ENCODE results near the gene CCDC200. TPM values are rescaled to one million over a fixed set of nuclear protein-coding genes. Genes with fewer than 3 reads are reported as not detected.
A peak's percentile ranks its signal among the peaks of the same experiment; 100 is the strongest.

CCDC200 gene
- total and polyA plus RNA-seq, 2 of the 13 experiments (the other 11 are each of a cell fraction or from before 2014, with no cell fraction given) = not detected

- TF ChIP-seq ZNF576 (CRISPR knock-in tag; IDR thresholded peaks at IDR 0.05) (no peak), SOX5 (CRISPR knock-in tag; IDR thresholded peaks at IDR 0.05; ENCODE audit: borderline replicate concordance) (peak; percentile 86), ZNF687 (CRISPR knock-in tag; IDR thresholded peaks at IDR 0.05) (peak; percentile 94), ZNF275 (CRISPR knock-in tag; IDR thresholded peaks at IDR 0.05; ENCODE audit: borderline replicate concordance) (0 out of 2 replicates have a peak, but pooled peaks have one; percentile 63), FOXM1 (CRISPR knock-in tag; IDR thresholded peaks at IDR 0.05) (no peak), TAF1 (CRISPR knock-in tag; IDR thresholded peaks at IDR 0.05) (peak; percentile 44; the same call in 1 of the 2 replicates), GTF2F1 (IDR thresholded peaks at IDR 0.05; ENCODE audit: low read length) (0 out of 2 replicates have a peak, but pooled peaks have one; percentile 53), ZMYM3 (CRISPR knock-in tag; IDR thresholded peaks at IDR 0.05) (peak; percentile 70; the same call in 1 of the 2 replicates), ZNF251 (CRISPR knock-in tag; IDR thresholded peaks at IDR 0.05) (peak; percentile 82; the same call in 1 of the 2 replicates), ZNF740 (CRISPR knock-in tag; IDR thresholded peaks at IDR 0.05) (peak; percentile 65), ZNF574 (CRISPR knock-in tag; IDR thresholded peaks at IDR 0.05) (peak; percentile 15), LRRFIP1 (CRISPR knock-in tag; conservative IDR thresholded peaks at IDR 0.05) (0 out of 2 replicates have a peak, but pooled peaks have one; percentile 73), HCFC1 (IDR thresholded peaks at IDR 0.05; ENCODE audit: low read depth, low read length) (no peak), CSRNP2 (CRISPR knock-in tag; conservative IDR thresholded peaks at IDR 0.05; ENCODE audit: low read depth) (no peak)
These were observed 11.4 kb downstream of the CCDC200 start (continued) for GRCh38 chr17:43216762-43217613.

All from HepG2 (cell line).